HepG2 (cell line): Measurements from ENCODE around the gene UEVLD. TPM values are rescaled to one million over a fixed set of nuclear protein-coding genes. Genes with fewer than 3 reads are reported as not detected.

Experiments used
- ATF1 ChIP-seq: IDR thresholded peaks from 2 replicates; pipeline ENCODE4 v1.6.1; 2016; ENCODE audit warnings: mild to moderate bottlenecking, control low read depth
- HMGXB3 ChIP-seq: sonication (generic); formaldehyde crosslinking; IDR thresholded peaks from 2 replicates; pipeline ENCODE4 v1.4.0; 2020; ENCODE audit warnings: missing genetic modification reagents, borderline replicate concordance
- JUN ChIP-seq: sonication (generic); formaldehyde crosslinking; IDR thresholded peaks from 2 replicates; pipeline ENCODE4 v1.4.0; 2020; ENCODE audit warnings: mild to moderate bottlenecking, missing genetic modification reagents
- JUND ChIP-seq: sonication (generic); formaldehyde crosslinking; IDR thresholded peaks from 2 replicates; pipeline ENCODE4 v1.8.0; 2022; ENCODE audit warnings: mild to moderate bottlenecking, missing genetic modification reagents
- KIAA2018 ChIP-seq: sonication (generic); formaldehyde crosslinking; IDR thresholded peaks from 2 replicates; pipeline ENCODE4 v1.5.0; 2020; ENCODE audit warnings: mild to moderate bottlenecking, missing genetic modification reagents, borderline replicate concordance
- MTERF4 ChIP-seq: sonication (generic); formaldehyde crosslinking; IDR thresholded peaks from 2 replicates; pipeline ENCODE4 v1.8.0; 2023; ENCODE audit warnings: mild to moderate bottlenecking, missing genetic modification reagents
- NPAS2 ChIP-seq: sonication (generic); formaldehyde crosslinking; IDR thresholded peaks from 2 replicates; pipeline ENCODE4 v1.8.0; 2022; ENCODE audit warnings: mild to moderate bottlenecking, missing genetic modification reagents, borderline replicate concordance
- PATZ1 ChIP-seq: sonication (generic); formaldehyde crosslinking; IDR thresholded peaks from 2 replicates; pipeline ENCODE4 v1.4.0; 2020; ENCODE audit warnings: missing genetic modification reagents
- SAP130 ChIP-seq: IDR thresholded peaks from 2 replicates; pipeline ENCODE4 v1.6.1; 2016; ENCODE audit warnings: low read depth
- ZNF260 ChIP-seq: sonication (generic); formaldehyde crosslinking; IDR thresholded peaks from 2 replicates; pipeline ENCODE4 v1.4.0; 2020; ENCODE audit warnings: missing genetic modification reagents, low read depth, mild to moderate bottlenecking, borderline replicate concordance
- ZNF414 ChIP-seq: sonication (generic); formaldehyde crosslinking; IDR thresholded peaks from 2 replicates; pipeline ENCODE4 v1.5.0; 2020; ENCODE audit warnings: missing genetic modification reagents
- ZNF879 ChIP-seq: sonication (generic); formaldehyde crosslinking; IDR thresholded peaks from 2 replicates; pipeline ENCODE4 v1.8.1; 2023; ENCODE audit warnings: missing genetic modification reagents
- polyA plus RNA-seq, 8 experiments: library from polyadenylated mRNA; depleted of rRNA in 3 of 8; stranded (reverse) in 7 of 8; unstranded in 1 of 8; fragments of >200 nt; fragmentation: Illumina TruSeq in 4 of 8; extraction: Trizol in 4 of 8; gene quantifications; 2 replicates each; pipeline versions ENCODE4 v1.2.1 to v1.2.3, GENCODE V29; 2011 to 2016; ENCODE audit warnings: low read depth in 4 of 8, missing spikeins in 1 of 8, mixed read lengths in 1 of 8; ENCODE audit not compliant: insufficient read depth in 1 of 8
- total RNA-seq, 5 experiments: library from RNA; depleted of rRNA; stranded (reverse); fragments of >200 nt; fragmentation: Illumina TruSeq; extraction: Trizol; gene quantifications; 2 replicates each; pipeline ENCODE4 v1.2.3, GENCODE V29; 2016; ENCODE audit warnings: low read depth in 1 of 5

The UEVLD gene
- total and polyA plus RNA-seq, 2 of the 13 experiments (the other 11 are each of a cell fraction or from before 2014, with no cell fraction given), result 5.7 to 13.7 TPM

GRCh38 chr11:18578975-18579598 lies 9.4 kb downstream of the UEVLD start (continued):
- TF ChIP-seq ATF1 (peak; percentile 50; the same call in 1 of the 2 replicates), KIAA2018 (CRISPR knock-in tag) (no peak), ZNF879 (no peak), HMGXB3 (CRISPR knock-in tag) (no peak), PATZ1 (CRISPR knock-in tag) (no peak), JUN (CRISPR knock-in tag) (no peak), ZNF260 (CRISPR knock-in tag) (no peak), NPAS2 (no peak), MTERF4 (CRISPR knock-in tag) (no peak), SAP130 (CRISPR knock-in tag) (peak; percentile 65), ZNF414 (CRISPR knock-in tag) (no peak), JUND (CRISPR knock-in tag) (no peak)
